Lung (tissue), 12 donors: ENCODE data around the gene ANKRD22. TPM values are rescaled to one million over a fixed set of nuclear protein-coding genes. Genes with fewer than 3 reads are reported as not detected.

Experiments used
- ATAC-seq: fragments of 200-7000 bp; cut with Tn5 transposase; one replicate; pipeline ENCODE4 v1.9.1; 2020; ENCODE audit warnings: moderate number of reproducible peaks; ENCODE audit not compliant: insufficient read depth, low FRiP score
- DNase-seq, 3 donors: peaks; one replicate each; pipeline ENCODE4 v3.0.0-alpha.2; 2013 to 2017
- H3K27ac ChIP-seq, 2 donors: one replicate each; pipeline ENCODE4 v1.5.1; 2013; ENCODE audit warnings: mild to moderate bottlenecking in 2 of 2, moderate library complexity in 2 of 2, control low read depth in 1 of 2, inconsistent platforms in 1 of 2, low read depth in 1 of 2, low read length in 1 of 2
- H3K27me3 ChIP-seq, 3 donors: one replicate each; pipeline ENCODE4 v1.5.1; 2013; ENCODE audit warnings: low read length in 2 of 3; ENCODE audit not compliant: control insufficient read depth in 3 of 3, insufficient read depth in 3 of 3
- H3K36me3 ChIP-seq, 4 donors: one replicate each; pipeline ENCODE4 v1.5.1; 2013; ENCODE audit warnings: low read length in 4 of 4, mild to moderate bottlenecking in 1 of 4, moderate library complexity in 1 of 4; ENCODE audit not compliant: control insufficient read depth in 4 of 4, insufficient read depth in 4 of 4
- H3K4me1 ChIP-seq, 5 donors: one replicate each; pipeline ENCODE4 v1.5.1; 2013; ENCODE audit warnings: low read length in 5 of 5, mild to moderate bottlenecking in 2 of 5, moderate library complexity in 1 of 5; ENCODE audit not compliant: control insufficient read depth in 5 of 5, insufficient read depth in 5 of 5
- H3K4me3 ChIP-seq: one replicate; pipeline ENCODE4 v1.5.1; 2013; ENCODE audit warnings: mild to moderate bottlenecking, control low read depth, moderate library complexity
- H3K9ac ChIP-seq, 2 donors: one replicate each; pipeline ENCODE4 v1.5.1; 2013; ENCODE audit warnings: low read length in 2 of 2, control low read depth in 1 of 2; ENCODE audit not compliant: insufficient read depth in 1 of 2
- H3K9me3 ChIP-seq, 4 donors: one replicate each; pipeline ENCODE4 v1.5.1; 2013; ENCODE audit warnings: low read length in 3 of 4, mild to moderate bottlenecking in 1 of 4, moderate library complexity in 1 of 4; ENCODE audit not compliant: control insufficient read depth in 4 of 4, insufficient read depth in 3 of 4
- WGBS, 2 donors: extraction: QIAGEN DNeasy Blood & Tissue Kit; methylation state at CpG; one replicate each; pipeline ENCODE4 v1.1.7; 2013; 5-methylcytosine and 5-hydroxymethylcytosine counted together
- polyA plus RNA-seq, 2 donors: library from polyadenylated mRNA; stranded (reverse); fragments of 200-250 nt; gene quantifications; one replicate each; pipeline ENCODE4 v1.2.1, GENCODE V29; 2013
- total RNA-seq, 2 donors: library from RNA; depleted of rRNA in 1 of 2; stranded (reverse); fragments of >200 nt in 1 of 2; gene quantifications; one replicate each; pipeline ENCODE4 v1.2.1, GENCODE V29; 2014 to 2021
- TF ChIP-seq, protein P1 (sequence below): IDR thresholded peaks from 2 replicates; pipeline ENCODE4 v1.5.1; 2012; ENCODE audit warnings: mild to moderate bottlenecking; ENCODE audit errors: control extremely low read depth, extremely low read depth
- donor health status: control.
- donor health status: control.
- donor health status: Bipolar disorder and iron deficiency.
- donor health status: healthy.
- donor health status: DM: yes; HTN: yes; CAD: no.

Gene ANKRD22
- total and polyA plus RNA-seq, 4 donors = 1.1 to 23.1 (median 3.4) TPM

DNA sequence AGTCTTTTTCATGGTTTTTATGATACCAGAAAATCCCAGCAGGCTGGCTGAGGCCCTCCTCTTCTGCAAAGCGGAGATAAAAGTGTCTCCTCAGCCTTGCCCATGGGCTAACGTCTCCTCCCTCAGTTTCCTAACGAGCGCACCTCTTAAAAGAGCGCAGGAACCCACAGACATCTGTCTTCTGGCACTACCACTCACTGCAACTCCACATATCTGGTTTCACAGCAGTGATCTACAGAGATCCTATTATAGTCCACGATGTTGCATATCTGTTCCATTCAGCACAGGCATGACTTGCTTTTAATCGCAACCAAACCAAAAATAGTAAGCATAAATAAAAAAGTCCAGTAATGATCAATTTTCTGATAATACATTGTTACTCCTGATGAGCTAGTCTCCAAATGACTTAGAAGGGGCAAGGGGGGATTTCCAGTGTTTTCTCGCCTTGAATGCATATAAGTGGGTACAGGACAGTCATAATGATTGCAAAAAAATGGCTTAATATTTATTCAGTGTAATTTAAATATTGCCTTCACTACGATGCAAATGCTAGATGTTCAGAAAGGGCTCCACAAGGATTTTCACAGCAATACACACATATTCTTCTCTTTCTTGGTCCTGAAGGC is 20.9 kb downstream of the ANKRD22 start:
- WGBS, 2 donors = 83 to 86% methylated on average over 9 of the region's 9 CpGs
- TF ChIP-seq, protein P1, sequence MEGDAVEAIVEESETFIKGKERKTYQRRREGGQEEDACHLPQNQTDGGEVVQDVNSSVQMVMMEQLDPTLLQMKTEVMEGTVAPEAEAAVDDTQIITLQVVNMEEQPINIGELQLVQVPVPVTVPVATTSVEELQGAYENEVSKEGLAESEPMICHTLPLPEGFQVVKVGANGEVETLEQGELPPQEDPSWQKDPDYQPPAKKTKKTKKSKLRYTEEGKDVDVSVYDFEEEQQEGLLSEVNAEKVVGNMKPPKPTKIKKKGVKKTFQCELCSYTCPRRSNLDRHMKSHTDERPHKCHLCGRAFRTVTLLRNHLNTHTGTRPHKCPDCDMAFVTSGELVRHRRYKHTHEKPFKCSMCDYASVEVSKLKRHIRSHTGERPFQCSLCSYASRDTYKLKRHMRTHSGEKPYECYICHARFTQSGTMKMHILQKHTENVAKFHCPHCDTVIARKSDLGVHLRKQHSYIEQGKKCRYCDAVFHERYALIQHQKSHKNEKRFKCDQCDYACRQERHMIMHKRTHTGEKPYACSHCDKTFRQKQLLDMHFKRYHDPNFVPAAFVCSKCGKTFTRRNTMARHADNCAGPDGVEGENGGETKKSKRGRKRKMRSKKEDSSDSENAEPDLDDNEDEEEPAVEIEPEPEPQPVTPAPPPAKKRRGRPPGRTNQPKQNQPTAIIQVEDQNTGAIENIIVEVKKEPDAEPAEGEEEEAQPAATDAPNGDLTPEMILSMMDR = no peak
- no peaks in the 10 kb centered on the region for H3K27me3 ChIP-seq
- H3K27ac ChIP-seq = no peak overlapping the region
- no peak overlapping the region for H3K4me3 ChIP-seq
- H3K4me1 ChIP-seq = no peaks in the 10 kb centered on the region
- no peak overlapping the region for H3K9ac ChIP-seq
- no peaks in the 10 kb centered on the region for H3K9me3 ChIP-seq
- no peaks in the 10 kb centered on the region for H3K36me3 ChIP-seq
- DNase-seq (no peak), ATAC-seq (no peak)

GRCh38 chr10:88828310-88828709 is 23.3 kb downstream of the ANKRD22 start:
- no peak overlapping the region for H3K9ac ChIP-seq
- H3K36me3 ChIP-seq = no peaks in the 10 kb centered on the region
- H3K27me3 ChIP-seq = no peaks in the 10 kb centered on the region
- ATAC-seq (no peak), DNase-seq (no peak)
- no peaks in the 10 kb centered on the region for H3K4me1 ChIP-seq
- TF ChIP-seq, protein P1 = no peak
- H3K9me3 ChIP-seq = no peaks in the 10 kb centered on the region
- no peak overlapping the region for H3K4me3 ChIP-seq
- WGBS, 2 donors = 62 to 80% methylated on average over 1 of the region's 1 CpG
- H3K27ac ChIP-seq = no peak overlapping the region

- no peak overlapping the region for H3K9ac ChIP-seq
- H3K4me3 ChIP-seq = no peak overlapping the region
- H3K27me3 ChIP-seq = no peaks in the 10 kb centered on the region
- TF ChIP-seq, protein P1 = no peak
- H3K9me3 ChIP-seq = no peaks in the 10 kb centered on the region
- ATAC-seq (no peak), DNase-seq (no peak)
- H3K36me3 ChIP-seq = no peaks in the 10 kb centered on the region
- H3K4me1 ChIP-seq = no peaks in the 10 kb centered on the region
- H3K27ac ChIP-seq = no peak overlapping the region
- 93 to 95% methylated on average over 2 of the region's 2 CpGs for WGBS, 2 donors
Measured at GRCh38 chr10:88827671-88828070, 24.0 kb downstream of the ANKRD22 start.

- peaks cover 0 to 4% (median 0%) of the 10 kb centered on the region in 5 donors for H3K4me1 ChIP-seq
- no peak overlapping the region for H3K9ac ChIP-seq
- DNase-seq (no peak), ATAC-seq (no peak)
- no peaks in the 10 kb centered on the region for H3K27me3 ChIP-seq
- H3K4me3 ChIP-seq = no peak overlapping the region
- H3K36me3 ChIP-seq = no peaks in the 10 kb centered on the region
- H3K9me3 ChIP-seq = no peaks in the 10 kb centered on the region
- 76 to 89% methylated on average over 4 of the region's 4 CpGs for WGBS, 2 donors
- H3K27ac ChIP-seq = no peak overlapping the region
- TF ChIP-seq, protein P1 = no peak
Measured at GRCh38 chr10:88826388-88826787, 25.3 kb downstream of the ANKRD22 start.
